Fibroblast of gingiva (primary cell): ENCODE data around the gene MEG3.

Source experiments
- DNase-seq: peaks from one replicate; pipeline ENCODE4 v3.0.0-alpha.2; 2011; ENCODE audit warnings: low read depth

The MEG3 gene

GRCh38 chr14:100846309-100846859 lies 20.5 kb downstream of the MEG3 start:
- no peak for DNase-seq

GRCh38 chr14:100849115-100849781 lies 23.3 kb downstream of the MEG3 start:
- DNase-seq, result no peak

GRCh38 chr14:100850841-100851585 lies 25.1 kb downstream of the MEG3 start:
- no peak for DNase-seq

GRCh38 chr14:100851586-100851916 lies 25.6 kb downstream of the MEG3 start:
- no peak for DNase-seq

GRCh38 chr14:100851946-100852620 lies 26.2 kb downstream of the MEG3 start:
- no peak for DNase-seq

GRCh38 chr14:100854435-100854834 lies 28.5 kb downstream of the MEG3 start:
- no peak for DNase-seq

GRCh38 chr14:100855256-100855930 lies 29.5 kb downstream of the MEG3 start:
- DNase-seq, result no peak

- DNase-seq, result no peak
Measured at GRCh38 chr14:100856056-100856950, 30.4 kb downstream of the MEG3 start.

- DNase-seq, result no peak
Measured at GRCh38 chr14:100857233-100857922, 31.5 kb downstream of the MEG3 start.

GRCh38 chr14:100857923-100858837 lies 32.3 kb downstream of the MEG3 start:
- DNase-seq, result no peak

GRCh38 chr14:100858838-100859220 lies 32.9 kb downstream of the MEG3 start:
- DNase-seq, result no peak

GRCh38 chr14:100859781-100860180 lies 33.9 kb downstream of the MEG3 start:
- DNase-seq, result no peak

- no peak for DNase-seq
Measured at GRCh38 chr14:100860556-100861187, 34.8 kb downstream of the MEG3 start.

GRCh38 chr14:100861188-100861936 lies 35.4 kb downstream of the MEG3 start:
- DNase-seq, result no peak

- DNase-seq, result no peak
Measured at GRCh38 chr14:100861937-100862247, 36.0 kb downstream of the MEG3 start.

GRCh38 chr14:100862277-100862676 lies 36.4 kb downstream of the MEG3 start:
- DNase-seq, result no peak

GRCh38 chr14:100862793-100863192 lies 36.9 kb downstream of the MEG3 start:
- DNase-seq, result no peak

- DNase-seq, result no peak
Measured at GRCh38 chr14:100864206-100864605, 38.3 kb downstream of the MEG3 start.
